ENCODE results near the gene HOTAIR.

GRCh38 chr12:53966385-53967133, 8.2 kb downstream of the HOTAIR start:
- TF ChIP-seq CTCF (conservative IDR thresholded peaks at IDR 0.05 in 1 of 2, IDR thresholded peaks at IDR 0.05 in 1 of 2; ENCODE audit: low read depth in 1 of 2, low read length in 2 of 2) (no peak), EZH2 (IDR thresholded peaks at IDR 0.05; ENCODE audit: low read length, missing control alignments) (peak; percentile 96)
